KMS-11 (cell line): ENCODE measurements around the gene LMNA.

Source experiments
- H2AFZ ChIP-seq: fragments of 200-600 bp; sonication (generic); 2 replicates; pipeline ENCODE4 v1.6.1; 2016; ENCODE audit warnings: antibody characterized with exemption, mixed run types, low read depth
- H3K27ac ChIP-seq: fragments of 200-600 bp; sonication (generic); 2 replicates; pipeline ENCODE4 v1.6.1; 2016; ENCODE audit warnings: mild to moderate bottlenecking, mixed run types
- H3K27me3 ChIP-seq: fragments of 200-600 bp; sonication (generic); 2 replicates; pipeline ENCODE4 v1.6.1; 2017; ENCODE audit warnings: mild to moderate bottlenecking, low read depth, mixed run types, moderate library complexity; ENCODE audit not compliant: insufficient read depth
- H3K36me3 ChIP-seq: fragments of 200-600 bp; sonication (generic); 2 replicates; pipeline ENCODE4 v1.6.1; 2017; ENCODE audit warnings: mild to moderate bottlenecking, mixed run types; ENCODE audit not compliant: insufficient read depth
- H3K4me1 ChIP-seq: fragments of 200-600 bp; sonication (generic); 2 replicates; pipeline ENCODE4 v1.6.1; 2016; ENCODE audit warnings: mild to moderate bottlenecking, low read depth, mixed run types; ENCODE audit not compliant: poor library complexity, severe bottlenecking
- H3K4me2 ChIP-seq: fragments of 200-600 bp; sonication (generic); 2 replicates; pipeline ENCODE4 v1.7.0; 2016; ENCODE audit warnings: mild to moderate bottlenecking, mixed run types
- H3K4me3 ChIP-seq: fragments of 200-600 bp; sonication (generic); IDR thresholded peaks from 2 replicates; pipeline ENCODE4 v1.6.1; 2017; ENCODE audit warnings: low read depth, low read length, mixed read lengths; ENCODE audit not compliant: insufficient read depth
- H3K79me2 ChIP-seq: fragments of 200-600 bp; sonication (generic); 2 replicates; pipeline ENCODE4 v1.6.1; 2016; ENCODE audit warnings: low read depth, mixed run types; ENCODE audit not compliant: insufficient read depth
- H3K9ac ChIP-seq: fragments of 200-600 bp; sonication (generic); 2 replicates; pipeline ENCODE4 v1.6.1; 2016; ENCODE audit warnings: mild to moderate bottlenecking, mixed run types
- H4K20me1 ChIP-seq: fragments of 200-600 bp; sonication (generic); 2 replicates; pipeline ENCODE4 v1.6.1; 2016; ENCODE audit warnings: mild to moderate bottlenecking, mixed run types; ENCODE audit not compliant: insufficient read depth
- TF ChIP-seq, protein P1 (sequence below): fragments of 200-600 bp; sonication (generic); conservative IDR thresholded peaks from 2 replicates; pipeline ENCODE4 v1.6.1; 2017; ENCODE audit warnings: low read depth, mild to moderate bottlenecking, antibody characterized with exemption, low read length, moderate library complexity, mixed read lengths

The LMNA gene

DNA sequence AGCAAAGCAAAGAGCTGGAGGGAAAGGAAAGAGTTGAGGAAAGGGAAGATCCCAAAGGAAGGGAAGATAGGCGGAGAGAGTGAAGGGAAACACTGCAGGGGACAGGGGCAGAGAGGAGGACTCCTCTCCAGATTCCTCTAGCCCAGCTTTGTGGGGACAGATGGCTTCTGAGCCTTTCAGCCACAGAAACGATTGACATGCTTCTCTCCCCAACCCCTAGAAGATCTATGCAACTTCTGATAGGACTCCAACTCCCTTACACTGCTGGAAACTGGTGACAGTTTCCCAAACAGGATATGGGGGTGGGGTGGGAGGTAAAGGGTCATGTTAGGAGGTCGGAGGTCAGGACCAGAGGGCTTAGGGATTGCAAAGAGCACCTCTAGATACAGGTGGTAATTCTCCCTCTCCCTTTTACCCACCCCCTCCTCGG, 38.7 kb upstream of the LMNA start:
- TF ChIP-seq, protein P1, sequence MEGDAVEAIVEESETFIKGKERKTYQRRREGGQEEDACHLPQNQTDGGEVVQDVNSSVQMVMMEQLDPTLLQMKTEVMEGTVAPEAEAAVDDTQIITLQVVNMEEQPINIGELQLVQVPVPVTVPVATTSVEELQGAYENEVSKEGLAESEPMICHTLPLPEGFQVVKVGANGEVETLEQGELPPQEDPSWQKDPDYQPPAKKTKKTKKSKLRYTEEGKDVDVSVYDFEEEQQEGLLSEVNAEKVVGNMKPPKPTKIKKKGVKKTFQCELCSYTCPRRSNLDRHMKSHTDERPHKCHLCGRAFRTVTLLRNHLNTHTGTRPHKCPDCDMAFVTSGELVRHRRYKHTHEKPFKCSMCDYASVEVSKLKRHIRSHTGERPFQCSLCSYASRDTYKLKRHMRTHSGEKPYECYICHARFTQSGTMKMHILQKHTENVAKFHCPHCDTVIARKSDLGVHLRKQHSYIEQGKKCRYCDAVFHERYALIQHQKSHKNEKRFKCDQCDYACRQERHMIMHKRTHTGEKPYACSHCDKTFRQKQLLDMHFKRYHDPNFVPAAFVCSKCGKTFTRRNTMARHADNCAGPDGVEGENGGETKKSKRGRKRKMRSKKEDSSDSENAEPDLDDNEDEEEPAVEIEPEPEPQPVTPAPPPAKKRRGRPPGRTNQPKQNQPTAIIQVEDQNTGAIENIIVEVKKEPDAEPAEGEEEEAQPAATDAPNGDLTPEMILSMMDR: no peak
- Histone ChIP-seq H3K4me1 (no peaks in the 10 kb centered on the region), H3K27me3 (no peaks in the 10 kb centered on the region), H3K4me3 (no peak overlapping the region), H3K4me2 (no peak overlapping the region), H4K20me1 (no peaks in the 10 kb centered on the region), H3K36me3 (no peaks in the 10 kb centered on the region), H3K79me2 (no peaks in the 10 kb centered on the region), H3K27ac (no peak overlapping the region), H3K9ac (no peak overlapping the region), H2AFZ (no peak overlapping the region)

DNA sequence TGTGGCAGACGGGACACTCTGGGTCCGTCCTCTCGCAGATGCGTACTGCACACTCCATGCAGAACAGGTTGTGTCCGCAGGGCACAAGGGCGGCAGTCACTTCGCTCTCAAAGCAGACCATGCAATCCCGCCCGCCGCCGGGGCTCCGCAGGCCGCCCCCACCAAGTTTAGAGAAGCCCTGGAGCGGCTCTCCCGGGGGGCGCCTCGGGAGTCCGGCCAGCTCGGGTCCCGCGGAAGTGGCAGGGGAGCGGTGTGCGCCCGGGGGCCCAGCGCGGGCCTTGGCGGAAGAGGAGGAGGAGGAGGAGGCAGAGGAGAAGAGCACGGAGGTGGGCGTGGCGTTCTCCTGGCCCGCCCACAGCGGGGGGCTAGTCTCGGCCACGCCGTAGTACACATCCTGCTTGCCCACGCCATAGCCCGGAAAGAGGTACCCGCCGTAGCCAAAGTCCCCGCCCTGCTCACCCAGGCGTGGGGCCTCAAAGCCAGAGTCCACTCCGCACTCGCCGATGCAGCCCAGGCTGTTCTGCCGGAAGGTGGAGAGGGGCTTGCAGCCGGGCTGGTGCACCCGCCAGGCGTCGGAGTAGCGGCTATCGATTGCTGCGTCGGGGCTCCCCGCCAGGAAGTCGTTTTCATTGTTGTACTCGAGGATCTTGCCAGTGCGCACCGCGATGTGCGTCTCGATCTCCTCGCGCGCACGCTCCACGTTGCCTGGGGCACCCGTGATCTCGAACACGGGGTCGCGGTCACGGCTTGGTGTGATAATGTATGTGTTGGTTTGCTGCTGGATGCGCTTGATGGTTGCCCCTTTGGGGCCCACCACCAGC, 37.7 kb upstream of the LMNA start:
- Histone ChIP-seq H3K4me1 (no peaks in the 10 kb centered on the region), H3K27ac (no peak overlapping the region), H3K4me2 (no peak overlapping the region), H4K20me1 (no peaks in the 10 kb centered on the region), H3K9ac (no peak overlapping the region), H3K36me3 (no peaks in the 10 kb centered on the region), H2AFZ (no peak overlapping the region), H3K27me3 (no peaks in the 10 kb centered on the region), H3K4me3 (no peak overlapping the region), H3K79me2 (no peaks in the 10 kb centered on the region)
- TF ChIP-seq, protein P1: no peak

DNA sequence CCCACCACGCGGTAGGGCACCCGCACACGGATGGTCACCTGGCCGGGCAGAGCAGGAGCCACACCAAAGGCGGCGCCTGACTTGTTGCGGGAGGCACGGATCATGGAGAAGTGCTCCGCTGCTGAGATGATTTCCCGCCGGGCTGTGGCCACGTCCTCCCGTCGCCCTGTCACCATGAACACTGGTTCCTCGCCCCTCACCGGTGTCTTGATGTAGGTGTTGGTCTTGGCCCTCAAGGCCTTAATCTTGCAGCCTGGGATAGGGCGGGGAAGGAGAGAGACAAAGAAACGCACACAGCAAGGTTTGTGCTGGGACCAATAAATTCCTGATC, 37.1 kb upstream of the LMNA start:
- no peak overlapping the region for H3K27ac ChIP-seq
- no peak overlapping the region for H3K4me3 ChIP-seq
- no peaks in the 10 kb centered on the region for H4K20me1 ChIP-seq
- TF ChIP-seq, protein P1: no peak
- H3K9ac ChIP-seq: no peak overlapping the region
- H3K27me3 ChIP-seq: no peaks in the 10 kb centered on the region
- no peak overlapping the region for H2AFZ ChIP-seq
- H3K4me1 ChIP-seq: no peaks in the 10 kb centered on the region
- H3K79me2 ChIP-seq: no peaks in the 10 kb centered on the region
- no peak overlapping the region for H3K4me2 ChIP-seq
- no peaks in the 10 kb centered on the region for H3K36me3 ChIP-seq

DNA sequence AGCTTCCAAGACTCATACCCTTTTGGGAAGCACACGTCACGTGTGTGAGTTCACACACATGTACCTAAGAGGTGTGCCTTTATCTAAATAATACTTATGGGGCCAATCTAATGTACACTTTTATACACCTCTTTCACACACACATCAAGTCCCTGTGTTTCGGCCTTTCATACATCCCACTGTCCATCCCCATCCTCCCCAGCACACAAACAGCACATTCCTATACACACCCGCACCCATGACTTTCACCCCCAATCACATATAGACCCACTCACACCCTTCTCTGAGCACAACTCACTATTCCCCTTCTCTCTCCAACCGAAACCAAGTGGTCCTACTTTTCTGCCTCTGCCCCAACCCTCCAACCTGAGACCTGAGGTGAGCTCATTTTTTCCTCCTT, 35.8 kb upstream of the LMNA start:
- Histone ChIP-seq H3K36me3 (no peaks in the 10 kb centered on the region), H3K27ac (no peak overlapping the region), H3K4me3 (no peak overlapping the region), H3K4me1 (peaks cover 8% of the 10 kb centered on the region), H3K79me2 (no peaks in the 10 kb centered on the region), H3K4me2 (no peak overlapping the region), H2AFZ (no peak overlapping the region), H4K20me1 (no peaks in the 10 kb centered on the region), H3K27me3 (peaks cover 10% of the 10 kb centered on the region), H3K9ac (no peak overlapping the region)
- TF ChIP-seq, protein P1: no peak
